ENCODE measurements around the gene BBS7. TPM values are rescaled to one million over a fixed set of nuclear protein-coding genes. Genes with fewer than 3 reads are reported as not detected.

Gene BBS7
- polyA plus RNA-seq, 3 donors from 2014 or later, result 6.5 to 10.2 (median 9.0) TPM

DNA sequence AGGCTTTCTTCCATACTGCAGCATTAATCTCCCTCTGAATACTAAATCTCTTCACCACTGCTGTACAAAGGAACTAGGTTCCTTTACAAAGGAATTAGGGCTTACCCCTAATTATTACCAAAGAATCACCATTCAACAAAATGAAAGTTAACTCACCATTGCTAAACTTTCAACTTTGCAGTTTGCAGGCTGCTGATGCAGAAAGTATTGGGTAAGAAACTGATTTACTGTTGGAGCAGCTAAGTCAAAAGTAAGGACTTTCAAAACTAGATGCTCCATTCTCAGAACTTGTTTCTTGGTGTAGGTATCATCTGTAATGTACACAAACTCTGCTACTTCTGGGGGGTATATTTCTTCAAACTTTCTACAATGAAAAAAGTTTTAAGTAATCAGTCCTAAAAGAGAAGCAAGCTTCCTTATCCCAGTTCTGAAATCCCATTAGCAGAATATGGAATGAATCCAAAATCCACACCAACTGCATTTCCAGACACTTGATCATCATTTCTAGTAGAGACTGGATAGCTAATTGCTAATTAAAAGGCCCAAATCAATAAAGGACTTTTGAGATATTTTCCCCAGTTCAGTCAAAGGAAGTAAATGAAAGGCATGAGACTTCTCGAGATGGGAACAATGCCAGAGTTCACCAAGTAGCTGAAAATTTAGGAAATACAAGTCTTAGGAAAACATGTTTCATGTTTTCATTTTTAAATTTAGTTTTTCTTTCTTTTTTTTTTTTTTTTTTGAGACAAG is 50.9 kb downstream of the BBS7 start:
- H3K9me3 Mint-ChIP-seq, result no peaks in the 10 kb centered on the region
- H3K27me3 Mint-ChIP-seq (ENCODE audit: low read depth in 3 of 3), result peaks cover 0 to 6% (median 4%) of the 10 kb centered on the region in 3 donors
- no peak overlapping the region for H3K4me3 Mint-ChIP-seq
- peak overlapping the region in 3 of 6 donors; percentile 6 to 68 (median 27) for H3K27ac Mint-ChIP-seq
- H3K36me3 Mint-ChIP-seq, result peaks cover 4 to 26% (median 7%) of the 10 kb centered on the region in 3 donors
- no peak for DNase-seq
- H3K4me1 Mint-ChIP-seq, result peaks cover 16 to 23% of the 10 kb centered on the region in 2 donors

DNA sequence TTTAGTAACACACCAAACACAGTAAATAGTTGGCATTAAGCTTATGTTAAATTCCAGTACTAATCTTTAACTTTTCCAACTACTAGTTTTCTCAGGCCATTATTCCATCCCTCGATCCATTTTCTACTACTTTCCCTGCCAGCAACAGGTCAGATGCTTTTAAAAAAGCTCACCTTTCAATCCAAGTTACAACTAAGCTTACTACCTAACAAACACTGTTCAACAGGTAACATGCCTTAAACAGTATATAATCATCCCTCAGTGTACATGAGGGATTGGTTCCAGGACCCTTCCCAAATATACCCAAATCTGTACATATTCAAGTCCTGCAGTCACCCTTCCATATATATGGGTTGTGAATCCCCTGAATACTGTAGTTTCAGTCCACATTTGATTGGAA is 52.1 kb downstream of the BBS7 start:
- H3K36me3 Mint-ChIP-seq, result peaks cover 7 to 32% (median 10%) of the 10 kb centered on the region in 3 donors

DNA sequence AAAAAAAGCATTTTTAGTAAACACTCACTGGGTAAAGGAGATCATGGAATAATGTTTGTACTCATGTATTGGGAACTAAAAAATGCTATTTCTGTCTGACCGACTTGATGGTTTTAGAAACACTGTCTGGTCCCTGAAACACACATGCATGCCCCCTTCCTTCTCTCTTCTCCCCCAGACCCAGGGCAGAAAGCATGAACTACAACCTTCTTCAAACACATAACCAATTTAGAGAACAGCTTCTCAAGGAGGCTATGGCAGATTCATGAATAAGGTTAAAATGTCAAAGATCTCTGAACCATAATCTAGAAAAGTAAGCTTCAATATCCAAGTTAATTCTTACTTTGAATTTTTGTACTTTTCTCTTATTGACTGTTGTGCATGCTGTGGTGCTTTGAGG is 52.6 kb downstream of the BBS7 start:
- DNase-seq, result no peak
- H3K36me3 Mint-ChIP-seq, result peaks cover 7 to 36% (median 10%) of the 10 kb centered on the region in 3 donors
- no peak overlapping the region for H3K4me3 Mint-ChIP-seq
- no peaks in the 10 kb centered on the region for H3K9me3 Mint-ChIP-seq
- peaks cover 3 to 6% of the 10 kb centered on the region in 2 donors for H3K4me1 Mint-ChIP-seq
- H3K27ac Mint-ChIP-seq, result peak overlapping the region in 2 of 6 donors; percentile 18 to 55
- peaks cover 0 to 2% (median 0%) of the 10 kb centered on the region in 3 donors for H3K27me3 Mint-ChIP-seq (ENCODE audit: low read depth in 3 of 3)

More for the DNA sequence above, 52.1 kb downstream of the BBS7 start:
- peaks cover 0 to 2% (median 0%) of the 10 kb centered on the region in 3 donors for H3K27me3 Mint-ChIP-seq (ENCODE audit: low read depth in 3 of 3)
- H3K9me3 Mint-ChIP-seq, result no peaks in the 10 kb centered on the region
- DNase-seq, result no peak
- peak overlapping the region in 3 of 6 donors; percentile 18 to 39 (median 37) for H3K27ac Mint-ChIP-seq
- peaks cover 9 to 11% of the 10 kb centered on the region in 2 donors for H3K4me1 Mint-ChIP-seq
- no peak overlapping the region for H3K4me3 Mint-ChIP-seq

DNA sequence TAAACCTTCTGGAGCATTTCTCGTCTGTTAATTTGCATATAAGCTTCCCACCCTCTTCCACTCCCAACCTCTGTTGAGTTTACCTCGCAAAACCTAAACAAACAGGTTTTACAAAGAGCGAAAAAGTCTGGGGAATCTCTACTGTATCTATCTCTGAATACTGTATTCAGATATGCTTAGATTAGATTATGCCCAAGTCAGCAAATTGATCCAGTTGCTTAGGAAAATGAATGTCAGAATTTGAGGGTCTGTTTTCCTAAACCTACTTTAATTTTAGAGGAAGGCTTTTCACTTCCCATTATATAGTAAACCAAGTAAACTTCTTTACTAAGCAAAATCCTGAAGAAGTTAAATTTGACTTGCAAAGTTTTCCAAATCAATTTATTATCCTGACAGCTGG is 53.3 kb downstream of the BBS7 start:
- H3K27ac Mint-ChIP-seq, result peak overlapping the region in 1 of 6 donors; percentile 55
- H3K4me1 Mint-ChIP-seq, result no peaks in the 10 kb centered on the region
- DNase-seq, result no peak
- H3K27me3 Mint-ChIP-seq (ENCODE audit: low read depth in 3 of 3), result peaks cover 0 to 2% (median 0%) of the 10 kb centered on the region in 3 donors
- no peaks in the 10 kb centered on the region for H3K9me3 Mint-ChIP-seq
- peaks cover 7 to 40% (median 12%) of the 10 kb centered on the region in 3 donors for H3K36me3 Mint-ChIP-seq
- no peak overlapping the region for H3K4me3 Mint-ChIP-seq

DNA sequence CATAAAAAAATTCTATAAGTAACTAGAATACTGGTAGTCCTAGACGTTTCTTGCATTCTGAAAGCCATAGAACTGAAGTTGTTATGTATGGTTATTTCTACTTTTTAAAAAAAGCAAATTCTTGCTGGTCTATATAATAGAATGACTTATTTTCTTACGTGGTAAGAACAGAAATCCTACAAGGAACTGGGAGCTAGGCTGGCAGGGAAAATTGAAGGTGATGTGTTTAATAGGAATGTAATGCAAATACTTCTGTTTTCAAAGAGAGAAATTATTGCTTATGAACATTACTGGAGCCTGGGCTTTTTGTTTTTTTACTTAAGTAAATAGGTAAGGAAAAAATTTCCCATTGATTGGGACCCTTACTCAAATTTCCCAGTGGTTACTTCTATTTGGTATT is 55.5 kb downstream of the BBS7 start:
- H3K4me3 Mint-ChIP-seq, result no peak overlapping the region
- H3K27ac Mint-ChIP-seq, result no peak overlapping the region
- peaks cover 8 to 54% (median 22%) of the 10 kb centered on the region in 3 donors for H3K36me3 Mint-ChIP-seq
- H3K9me3 Mint-ChIP-seq, result no peaks in the 10 kb centered on the region
- peaks cover 0 to 2% (median 0%) of the 10 kb centered on the region in 3 donors for H3K27me3 Mint-ChIP-seq (ENCODE audit: low read depth in 3 of 3)
- no peak for DNase-seq
- H3K4me1 Mint-ChIP-seq, result peaks cover 4 to 10% of the 10 kb centered on the region in 2 donors

DNA sequence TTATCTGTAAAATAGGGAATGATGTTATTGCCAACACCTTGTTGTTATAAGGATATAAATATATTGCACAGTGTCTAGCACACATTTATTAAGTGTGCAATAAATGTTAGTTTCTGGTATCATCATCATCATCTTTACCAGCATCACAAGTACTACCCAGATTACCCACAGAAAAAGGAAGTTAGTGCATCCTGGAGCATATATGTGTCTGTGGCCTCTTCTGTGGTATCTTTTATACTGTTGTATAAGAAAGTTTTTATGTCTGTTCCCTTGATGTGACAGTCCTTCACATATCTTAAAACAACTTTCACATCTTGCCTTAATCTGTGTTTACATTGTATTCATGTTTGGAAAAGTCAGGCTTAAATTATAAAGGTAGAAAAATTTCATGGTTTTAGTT is 59.2 kb downstream of the BBS7 start:
- Mint-ChIP-seq H3K4me3 (no peak overlapping the region), H3K9me3 (no peaks in the 10 kb centered on the region), H3K27ac (no peak overlapping the region), H3K4me1 (peaks cover 4 to 10% of the 10 kb centered on the region in 2 donors), H3K27me3 (ENCODE audit: low read depth in 3 of 3) (no peaks in the 10 kb centered on the region), H3K36me3 (peaks cover 14 to 44% (median 32%) of the 10 kb centered on the region in 3 donors)
- no peak for DNase-seq

DNA sequence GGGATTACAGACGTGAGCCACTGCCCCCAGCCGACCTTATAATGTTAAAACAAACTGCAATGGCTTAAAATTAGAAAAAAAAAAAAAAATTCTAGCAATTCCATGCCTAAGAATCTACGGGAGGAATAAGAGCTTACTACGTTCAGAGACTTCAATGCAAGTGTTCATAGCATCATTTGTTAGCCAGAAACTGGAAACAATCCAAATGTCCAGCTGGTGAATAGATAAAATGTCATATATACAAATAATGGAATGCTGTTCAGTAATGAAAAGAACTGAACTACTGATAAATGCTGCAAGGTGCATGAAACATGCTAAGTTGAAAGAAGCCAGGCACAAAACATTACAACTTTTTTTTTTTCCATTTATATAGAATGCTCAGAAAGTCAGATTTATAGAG is 63.9 kb downstream of the BBS7 start:
- Mint-ChIP-seq H3K4me1 (peaks cover 18 to 33% of the 10 kb centered on the region in 2 donors), H3K27ac (no peak overlapping the region), H3K36me3 (peaks cover 19 to 29% (median 27%) of the 10 kb centered on the region in 3 donors), H3K27me3 (ENCODE audit: low read depth in 3 of 3) (peaks cover under 1 to 10% (median under 1%) of the 10 kb centered on the region in 3 donors), H3K4me3 (no peak overlapping the region), H3K9me3 (no peaks in the 10 kb centered on the region)
- DNase-seq, result no peak

DNA sequence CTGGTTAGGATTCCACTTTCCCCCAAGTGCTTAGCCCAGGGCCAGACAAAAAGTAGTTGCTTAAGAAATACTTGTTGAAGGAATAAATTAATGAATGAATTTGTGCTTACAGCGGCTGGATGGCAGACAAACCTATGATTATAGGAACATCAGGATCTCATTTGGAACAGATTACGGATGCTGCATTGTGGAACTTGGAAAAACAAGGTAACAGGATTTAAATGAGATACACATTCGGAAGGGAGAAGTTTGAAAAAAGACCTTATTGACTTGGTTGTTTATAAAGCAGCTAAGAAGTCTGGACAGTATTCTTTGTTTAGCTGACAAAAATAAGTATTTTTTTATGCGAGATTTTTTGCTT is 68.6 kb downstream of the BBS7 start:
- Mint-ChIP-seq H3K27me3 (ENCODE audit: low read depth in 3 of 3) (peaks cover 7 to 18% (median 12%) of the 10 kb centered on the region in 3 donors), H3K27ac (peak overlapping the region; percentile 97 to 99 (median 98)), H3K9me3 (no peaks in the 10 kb centered on the region), H3K36me3 (peaks cover 9 to 12% (median 9%) of the 10 kb centered on the region in 3 donors), H3K4me3 (peak overlapping the region; percentile 94 to 98 (median 97)), H3K4me1 (peaks cover 27 to 42% of the 10 kb centered on the region in 2 donors)
- DNase-seq, result no peak

DNA sequence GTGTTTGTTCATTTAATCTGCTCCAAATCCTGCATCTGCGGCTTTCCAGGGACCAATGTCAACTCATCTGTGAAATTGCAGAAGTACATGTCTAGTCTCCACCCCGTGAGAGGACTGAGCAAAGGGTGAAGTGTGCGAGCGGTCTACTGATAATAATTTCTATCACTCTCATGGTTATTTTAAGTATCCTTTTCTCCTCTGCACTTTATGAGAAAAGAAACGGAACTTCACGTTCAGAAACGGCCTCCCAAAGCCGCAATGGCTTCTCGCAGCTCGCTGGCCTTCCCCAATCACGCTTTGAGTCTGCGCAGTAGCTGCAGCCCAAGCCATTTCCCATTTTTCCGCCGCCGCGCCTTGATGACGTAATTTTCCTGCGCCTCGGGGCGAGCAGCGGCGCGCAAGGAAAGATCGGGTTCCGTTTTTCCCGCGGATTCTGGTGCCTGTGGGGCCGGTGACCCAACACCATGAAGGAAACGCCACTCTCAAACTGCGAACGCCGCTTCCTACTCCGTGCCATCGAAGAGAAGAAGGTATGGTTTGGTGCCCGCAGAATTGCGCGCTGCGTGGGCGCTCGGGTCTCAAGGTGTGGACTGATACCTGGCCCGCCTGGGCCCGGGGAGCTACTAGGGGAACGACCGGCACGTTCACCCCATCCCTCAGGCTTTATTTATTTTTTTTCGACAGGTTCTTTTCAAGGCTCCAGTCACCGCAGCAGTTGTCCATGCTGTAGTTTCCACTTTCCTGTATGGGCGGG is 69.1 kb downstream of the BBS7 start, which contains the start of gene EXOSC9:
Gene EXOSC9, plus strand, starts transcription at position 363 of the 754 bp plus-strand sequence. Its CDS starts 102 bp downstream, at position 465.
- no peaks in the 10 kb centered on the region for H3K9me3 Mint-ChIP-seq
- DNase-seq, result peak; percentile 92 to 94 (median 93)
- H3K4me3 Mint-ChIP-seq, result peak within 1 kb of the TSS; percentile 94 to 98 (median 97)
- peaks cover 7 to 18% (median 12%) of the 10 kb centered on the region in 3 donors for H3K27me3 Mint-ChIP-seq (ENCODE audit: low read depth in 3 of 3)
- H3K27ac Mint-ChIP-seq, result peak within 1 kb of the TSS; percentile 97 to 99 (median 98)
- H3K4me1 Mint-ChIP-seq, result peaks cover 27 to 42% of the 10 kb centered on the region in 2 donors
- peaks cover 4 to 9% (median 8%) of the 10 kb centered on the region in 3 donors for H3K36me3 Mint-ChIP-seq

DNA sequence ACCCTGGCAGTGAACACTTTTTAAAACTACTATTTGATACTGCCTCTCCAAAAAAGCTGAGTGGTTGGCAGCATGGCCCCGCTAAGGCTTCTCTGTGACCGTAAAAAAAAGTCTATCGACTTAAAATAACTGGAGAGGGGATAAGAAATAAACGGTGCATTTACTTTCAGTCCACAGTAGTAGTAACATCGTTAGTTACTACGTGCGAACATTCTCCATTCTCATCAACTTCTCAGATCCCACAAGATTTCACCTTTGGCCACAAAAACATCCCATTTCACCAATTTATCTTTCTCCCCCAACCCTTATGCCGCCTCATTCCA is 69.7 kb downstream of the BBS7 start:
- Mint-ChIP-seq H3K27me3 (ENCODE audit: low read depth in 3 of 3) (peaks cover 7 to 18% (median 12%) of the 10 kb centered on the region in 3 donors), H3K9me3 (no peaks in the 10 kb centered on the region), H3K4me3 (peak overlapping the region; percentile 94 to 98 (median 97)), H3K27ac (peak overlapping the region; percentile 97 to 99 (median 98)), H3K36me3 (peaks cover 3 to 9% (median 8%) of the 10 kb centered on the region in 3 donors), H3K4me1 (peaks cover 27 to 42% of the 10 kb centered on the region in 2 donors)
- no peak for DNase-seq

DNA sequence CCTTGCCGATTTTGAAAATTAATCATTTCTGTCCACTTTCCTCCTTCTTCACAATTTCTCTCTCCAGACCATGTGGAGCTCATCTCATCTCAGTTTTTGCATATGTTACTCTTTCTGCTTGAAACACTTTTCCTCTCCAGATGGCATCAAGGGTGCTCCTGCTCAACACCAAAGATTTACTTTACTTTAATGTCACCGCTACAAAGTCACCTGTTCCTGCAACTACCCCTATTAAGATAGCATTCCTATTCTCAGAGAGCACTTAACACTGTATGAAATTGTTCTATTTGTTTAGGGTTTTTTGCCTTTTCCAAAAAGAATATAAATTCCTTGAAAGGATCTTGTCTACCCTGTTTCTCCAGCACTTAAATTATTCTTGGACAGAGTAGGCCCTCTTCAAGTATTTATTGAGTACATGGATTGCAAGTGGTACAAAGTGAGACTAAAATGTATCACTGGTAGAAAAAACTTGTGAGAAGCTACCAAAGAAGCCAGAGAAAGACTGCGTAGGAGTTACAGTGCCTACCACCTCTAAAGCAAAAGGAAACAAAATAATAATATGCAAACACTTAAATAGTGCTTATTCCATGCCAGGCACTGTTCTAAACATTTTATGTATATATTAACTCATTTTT is 70.3 kb downstream of the BBS7 start:
- Mint-ChIP-seq H3K4me3 (peak overlapping the region; percentile 94 to 98 (median 97)), H3K9me3 (no peaks in the 10 kb centered on the region), H3K4me1 (peaks cover 27 to 39% of the 10 kb centered on the region in 2 donors), H3K36me3 (peaks cover 0 to 5% (median 3%) of the 10 kb centered on the region in 3 donors), H3K27me3 (ENCODE audit: low read depth in 3 of 3) (peaks cover 7 to 18% (median 12%) of the 10 kb centered on the region in 3 donors), H3K27ac (peak overlapping the region; percentile 97 to 99 (median 98))
- DNase-seq, result no peak

DNA sequence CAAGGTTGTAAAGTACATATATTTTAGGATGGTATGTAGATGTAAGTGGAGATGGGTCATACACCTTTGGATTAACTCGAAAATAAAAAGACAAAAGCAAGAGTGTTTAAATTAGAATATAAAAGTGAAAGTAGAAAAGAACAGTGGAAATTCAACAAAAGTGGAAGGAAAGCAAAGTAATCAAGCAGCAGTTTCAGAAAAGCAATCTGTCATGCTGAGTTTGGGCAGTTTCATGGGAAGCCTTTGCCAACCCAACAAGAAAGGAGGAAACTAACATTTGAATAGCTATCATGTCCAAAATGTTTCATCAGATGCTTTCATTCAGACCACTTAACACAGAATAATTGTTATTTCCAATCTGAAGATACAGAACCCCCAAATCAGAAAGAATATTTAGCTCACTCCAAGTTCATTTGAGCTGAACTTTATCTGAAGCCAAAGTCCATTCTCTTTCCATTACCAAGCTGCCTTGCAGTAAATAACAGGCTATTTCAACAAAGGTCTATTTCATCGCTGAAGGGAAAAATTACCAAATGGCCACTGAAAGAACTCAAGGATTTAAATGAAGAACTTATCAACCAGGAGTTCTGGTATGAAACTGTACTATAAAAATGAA is 71.0 kb downstream of the BBS7 start:
- H3K9me3 Mint-ChIP-seq, result no peaks in the 10 kb centered on the region
- H3K27me3 Mint-ChIP-seq (ENCODE audit: low read depth in 3 of 3), result peaks cover 10 to 21% (median 14%) of the 10 kb centered on the region in 3 donors
- H3K27ac Mint-ChIP-seq, result peak overlapping the region in 4 of 6 donors; percentile 45 to 97 (median 60)
- peaks cover 27 to 34% of the 10 kb centered on the region in 2 donors for H3K4me1 Mint-ChIP-seq
- peaks cover 0 to 3% (median 0%) of the 10 kb centered on the region in 3 donors for H3K36me3 Mint-ChIP-seq
- no peak for DNase-seq
- peak overlapping the region in 4 of 5 donors; percentile 22 to 98 (median 97) for H3K4me3 Mint-ChIP-seq

DNA sequence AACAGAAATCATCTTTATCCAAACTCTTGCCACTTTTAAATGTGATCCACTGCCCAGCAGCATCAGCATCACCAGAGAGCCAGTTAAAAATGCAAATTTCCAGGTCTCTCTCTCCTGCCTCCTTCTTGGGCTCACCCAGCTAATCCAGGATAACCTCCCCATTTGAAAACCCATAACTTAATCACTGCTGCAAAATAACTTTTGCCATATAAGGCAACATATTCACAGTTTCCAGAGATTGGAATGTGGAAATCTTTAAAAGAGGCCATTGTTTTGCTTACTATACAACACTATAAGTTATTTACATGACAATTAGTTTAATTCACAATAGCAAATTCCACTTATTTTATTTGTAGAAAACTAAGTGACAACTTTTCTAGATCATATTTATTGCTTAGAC is 74.0 kb downstream of the BBS7 start:
- H3K4me1 Mint-ChIP-seq, result peaks cover 13 to 17% of the 10 kb centered on the region in 2 donors
- no peaks in the 10 kb centered on the region for H3K36me3 Mint-ChIP-seq
- no peaks in the 10 kb centered on the region for H3K9me3 Mint-ChIP-seq
- peaks cover 8 to 15% (median 15%) of the 10 kb centered on the region in 3 donors for H3K27me3 Mint-ChIP-seq (ENCODE audit: low read depth in 3 of 3)
- H3K27ac Mint-ChIP-seq, result no peak overlapping the region
- DNase-seq, result no peak
- no peak overlapping the region for H3K4me3 Mint-ChIP-seq

Measured in immature natural killer cell (primary cell).